Panc1 (cell line): ENCODE data around the gene RNF41. TPM values are rescaled to one million over a fixed set of nuclear protein-coding genes. Genes with fewer than 3 reads are reported as not detected.

Experiments
- ATAC-seq: fragments of 200-7000 bp; cut with Tn5 transposase; 2 replicates; pipeline ENCODE4 v1.9.1; 2020; ENCODE audit warnings: mild to moderate bottlenecking, moderate library complexity
- Bru-seq: library from RNA; stranded (reverse); fragments of 400-500 nt; gene quantifications from one replicate; lab custom pipeline; 2021; lab: Mats Ljungman, UMichigan
- BruChase-seq, 2 experiments: library from RNA; stranded (reverse); fragments of 400-500 nt; gene quantifications; one replicate each; lab custom pipeline; 2021; lab: Mats Ljungman, UMichigan
- BruUV-seq: library from RNA; stranded (reverse); fragments of 400-500 nt; replicated peaks from 2 replicates; lab custom pipeline; 2021; lab: Mats Ljungman, UMichigan
- CTCF ChIA-PET: fragments of 300-600 bp; sonication (Branson Sonifier 250); formaldehyde crosslinking; loops from one replicate; lab custom pipeline; 2022; ENCODE audit warnings: antibody characterized with exemption; lab: Charles Lee
- POLR2A ChIA-PET: fragments of 300-600 bp; sonication (Branson Sonifier 250); formaldehyde crosslinking; loops from one replicate; lab custom pipeline; 2022; ENCODE audit warnings: antibody characterized with exemption; lab: Charles Lee
- DNase-seq: peaks from one replicate; pipeline ENCODE4 v3.0.0-alpha.2; 2010; ENCODE audit warnings: low read depth, low spot score
- H3K27ac ChIP-seq: 2 replicates; pipeline ENCODE4 v1.5.1; 2011; ENCODE audit warnings: mild to moderate bottlenecking, low read length, inconsistent platforms
- H3K27me3 ChIP-seq: fragments of 200-500 bp; sonication (Bioruptor generic); 2 replicates; pipeline ENCODE4 v1.6.0; 2014; ENCODE audit warnings: low read length, inconsistent platforms; ENCODE audit not compliant: control insufficient read depth, insufficient read depth
- H3K36me3 ChIP-seq: fragments of 200-500 bp; sonication (Bioruptor generic); 2 replicates; pipeline ENCODE4 v1.5.1; 2014; ENCODE audit warnings: inconsistent platforms, mild to moderate bottlenecking, low read length, moderate library complexity; ENCODE audit not compliant: control insufficient read depth, insufficient read depth
- H3K4me1 ChIP-seq: 2 replicates; pipeline ENCODE4 v1.5.1; 2011; ENCODE audit warnings: inconsistent platforms, mild to moderate bottlenecking, low read length, moderate library complexity; ENCODE audit not compliant: control insufficient read depth, insufficient read depth
- H3K4me3 ChIP-seq, 2 experiments: 2 replicates each; pipeline ENCODE4 v1.5.1; 2011 to 2012; ENCODE audit warnings: low read depth in 2 of 2, low read length in 2 of 2, mild to moderate bottlenecking in 2 of 2, inconsistent platforms in 1 of 2, moderate library complexity in 1 of 2
- H3K9me3 ChIP-seq: fragments of 200-500 bp; sonication (Bioruptor generic); 2 replicates; pipeline ENCODE4 v1.5.1; 2014; ENCODE audit warnings: low read depth, mild to moderate bottlenecking, inconsistent platforms, low read length, moderate library complexity; ENCODE audit not compliant: control insufficient read depth, insufficient read depth
- POLR2AphosphoS5 ChIP-seq: IDR thresholded peaks from 2 replicates; pipeline ENCODE4 v1.6.1; 2012; ENCODE audit warnings: mild to moderate bottlenecking, low read depth, low read length, moderate library complexity
- SIN3A ChIP-seq: IDR thresholded peaks from 2 replicates; pipeline ENCODE4 v1.6.1; 2012; ENCODE audit warnings: low read depth, mild to moderate bottlenecking, low read length, moderate library complexity, borderline replicate concordance; ENCODE audit not compliant: insufficient read depth
- TCF7L2 ChIP-seq: IDR thresholded peaks from 2 replicates; pipeline ENCODE4 v1.6.1; 2011; ENCODE audit warnings: mild to moderate bottlenecking, low read depth, low read length, inconsistent platforms
- in situ Hi-C: cut with HindIII; loops from 2 replicates; pipeline ENCODE4 v1.10.0; 2016; ENCODE audit warnings: low sequenced_read_pairs, low pct_unique_long_range_greater_than_20kb
- intact Hi-C: fragments of 100-400 bp; cut with micrococcal nuclease; formaldehyde crosslinking; loops from one replicate; pipeline ENCODE4 v1.10.0; 2022; ENCODE audit not compliant: unreplicated experiment
- long read RNA-seq: library from polyadenylated mRNA; unstranded; transcript quantifications from one replicate; pipeline ENCODE4 v2.0.0, GENCODE V29; 2021; ENCODE audit not compliant: unreplicated experiment
- polyA plus RNA-seq: library from polyadenylated mRNA; unstranded; fragments of >200 nt; gene quantifications from one replicate; pipeline ENCODE4 v1.2.1, GENCODE V29; 2012; ENCODE audit warnings: missing spikeins; ENCODE audit not compliant: insufficient read length
- total RNA-seq: library from RNA; stranded (reverse); gene quantifications from one replicate; pipeline ENCODE4 v1.2.1, GENCODE V29; 2021; ENCODE audit not compliant: unreplicated experiment
- TF ChIP-seq, protein P1 (sequence below): fragments of 450-650 bp; IDR thresholded peaks from 2 replicates; pipeline ENCODE4 v1.5.1; 2017; ENCODE audit warnings: mild to moderate bottlenecking

Gene RNF41
- total RNA-seq, result 35.3 TPM
- polyA plus RNA-seq, result 44.1 TPM
- Bru-seq, nascent RNA, result percentile 66 among the genes with signal in this experiment
- percentile 79 among the genes with signal in this experiment for BruChase-seq, experiment 1, labeled RNA remaining after a 2-hour chase
- percentile 80 among the genes with signal in this experiment for BruChase-seq, experiment 2, labeled RNA remaining after a 6-hour chase
- long read RNA-seq, full-length matches to known transcripts, result 45 of 58 reads
- long read RNA-seq, partial matches to known transcripts, result 5 of 58 reads
- long read RNA-seq, other reads (novel, unspliced or antisense), result 8 of 58 reads

DNA sequence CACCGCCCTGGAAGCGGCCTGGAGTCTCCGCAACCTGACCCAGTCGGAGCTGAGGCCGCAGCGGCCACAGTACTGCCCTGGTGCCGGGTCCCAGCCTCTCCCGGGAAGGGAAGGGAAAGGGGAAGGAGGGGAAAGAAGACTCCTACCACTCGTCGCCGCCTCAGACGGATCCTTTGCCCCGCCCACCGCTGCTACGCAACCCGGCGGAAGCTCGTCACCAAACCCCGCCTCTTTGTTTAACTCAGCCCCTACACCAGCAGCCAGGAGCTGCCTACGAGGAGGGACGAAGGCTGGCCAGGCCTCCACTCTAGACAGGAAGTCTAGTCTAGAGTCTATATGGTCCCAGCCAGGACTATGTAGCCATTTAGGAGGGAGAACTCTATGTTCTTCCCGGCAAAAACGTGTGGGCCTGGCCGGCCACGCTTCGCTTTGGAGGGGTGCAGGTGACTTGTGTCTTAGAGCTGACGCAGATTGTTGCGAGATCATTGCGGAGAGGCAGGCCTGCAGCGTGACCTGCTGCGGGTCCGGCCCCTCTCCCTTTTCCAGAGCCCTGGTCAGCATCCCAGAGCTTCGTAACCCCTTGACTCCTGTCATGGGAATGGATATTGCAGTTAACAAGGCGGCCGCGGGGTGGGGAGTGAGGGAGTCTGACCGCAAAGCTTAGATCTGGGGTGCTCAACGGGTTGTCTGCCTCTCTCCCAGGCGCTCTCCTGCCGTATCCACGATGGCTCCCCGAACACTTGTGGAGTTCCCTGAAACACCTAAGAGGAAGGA is at the start of gene RNF41:
TSS of gene RNF41 (minus strand) at position 166 of the 774 bp plus-strand sequence. CDS start 7,875 bp downstream, outside the sequence.
- intact Hi-C loops, result no loop called here

DNA sequence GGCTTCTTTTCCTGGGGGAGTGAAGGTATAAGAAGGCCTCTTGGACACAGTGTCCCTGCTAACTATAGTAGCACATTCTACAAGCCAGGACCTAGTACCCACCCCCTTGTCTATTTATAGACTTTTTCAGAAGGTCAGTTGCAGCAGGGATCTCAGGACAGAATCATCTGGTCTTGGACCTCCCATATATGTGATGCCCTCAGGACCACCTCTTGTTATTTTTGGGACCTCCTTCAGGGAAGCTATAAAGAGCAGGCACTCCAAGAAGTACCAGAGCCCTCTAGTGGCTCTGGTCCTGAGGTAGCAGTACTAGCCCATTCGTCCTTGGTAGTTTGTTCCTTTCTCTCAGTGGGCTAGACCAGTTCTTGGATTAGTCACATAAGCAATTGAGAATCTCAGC is 49.3 kb upstream of the RNF41 start:
- Histone ChIP-seq H3K4me1 (peaks cover 8% of the 10 kb centered on the region; the same call in 1 of the 2 replicates), H3K27ac (no peak overlapping the region), H3K27me3 (no peaks in the 10 kb centered on the region), H3K4me3 (no peak overlapping the region), H3K36me3 (peaks cover 13% of the 10 kb centered on the region), H3K9me3 (no peaks in the 10 kb centered on the region)
- TF ChIP-seq, protein P1, sequence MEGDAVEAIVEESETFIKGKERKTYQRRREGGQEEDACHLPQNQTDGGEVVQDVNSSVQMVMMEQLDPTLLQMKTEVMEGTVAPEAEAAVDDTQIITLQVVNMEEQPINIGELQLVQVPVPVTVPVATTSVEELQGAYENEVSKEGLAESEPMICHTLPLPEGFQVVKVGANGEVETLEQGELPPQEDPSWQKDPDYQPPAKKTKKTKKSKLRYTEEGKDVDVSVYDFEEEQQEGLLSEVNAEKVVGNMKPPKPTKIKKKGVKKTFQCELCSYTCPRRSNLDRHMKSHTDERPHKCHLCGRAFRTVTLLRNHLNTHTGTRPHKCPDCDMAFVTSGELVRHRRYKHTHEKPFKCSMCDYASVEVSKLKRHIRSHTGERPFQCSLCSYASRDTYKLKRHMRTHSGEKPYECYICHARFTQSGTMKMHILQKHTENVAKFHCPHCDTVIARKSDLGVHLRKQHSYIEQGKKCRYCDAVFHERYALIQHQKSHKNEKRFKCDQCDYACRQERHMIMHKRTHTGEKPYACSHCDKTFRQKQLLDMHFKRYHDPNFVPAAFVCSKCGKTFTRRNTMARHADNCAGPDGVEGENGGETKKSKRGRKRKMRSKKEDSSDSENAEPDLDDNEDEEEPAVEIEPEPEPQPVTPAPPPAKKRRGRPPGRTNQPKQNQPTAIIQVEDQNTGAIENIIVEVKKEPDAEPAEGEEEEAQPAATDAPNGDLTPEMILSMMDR, result peak; percentile 76
- TF ChIP-seq POLR2AphosphoS5 (no peak), SIN3A (no peak), TCF7L2 (no peak)
- in situ Hi-C loops, result no loop called here
- no TSS peak for BruUV-seq
- ChIA-PET POLR2A (no interaction called here), CTCF (no interaction called here)
- no peak for ATAC-seq
- DNase-seq, result no peak
- intact Hi-C loops, result no loop called here

More for the DNA sequence above, at the start of gene RNF41:
- Histone ChIP-seq H3K9me3 (no peaks in the 10 kb centered on the region), H3K4me3 (peak within 1 kb of the TSS; percentile 74 to 86), H3K27me3 (no peaks in the 10 kb centered on the region), H3K36me3 (no peaks in the 10 kb centered on the region; the same call in 1 of the 2 replicates), H3K4me1 (peaks cover 16% of the 10 kb centered on the region), H3K27ac (peak within 1 kb of the TSS; percentile 94)
- no TSS peak for BruUV-seq
- in situ Hi-C loops, result no loop called here
- CTCF ChIA-PET, result interaction anchor here (0.5 to 2.3 kb wide), 10 partner anchors 10 to 59 kb away, joined by 3 to 41 read pairs (median 3); partner anchors contain the start of genes ANKRD52 and SMARCC2
- peak; percentile 85 for DNase-seq
- TF ChIP-seq, protein P1, result no peak
- TF ChIP-seq SIN3A (peak; percentile 57; the same call in 1 of the 2 replicates), POLR2AphosphoS5 (peak; percentile 91)
- peak; percentile 93 for ATAC-seq
- POLR2A ChIA-PET, result interaction anchor here (0.6 to 1.8 kb wide), 5 partner anchors 11 to 94 kb away, joined by 3 to 5 read pairs (median 4); partner anchors contain the start of gene ESYT1
